ENCODE data around the gene PCSK7. TPM values are rescaled to one million over a fixed set of nuclear protein-coding genes. Genes with fewer than 3 reads are reported as not detected.

PCSK7 gene
- total and polyA plus RNA-seq, 2 of the 8 experiments (the other 6 are each of a cell fraction or from before 2014, with no cell fraction given), result 23.4 to 38.5 TPM

GRCh38 chr11:117279711-117280376 lies 48.0 kb upstream of the PCSK7 start:
- TF ChIP-seq GTF2F1 (IDR thresholded peaks at IDR 0.05; ENCODE audit: borderline replicate concordance, low read depth, low read length) (no peak), RXRA (IDR thresholded peaks at IDR 0.05; ENCODE audit: insufficient read depth, low read depth, low read length) (no peak), GABPA (IDR thresholded peaks at IDR 0.05; ENCODE audit: borderline replicate concordance, insufficient read depth, low read length) (no peak), TEAD4 (IDR thresholded peaks at IDR 0.05; ENCODE audit: low read depth, low read length) (no peak), SIRT6 (IDR thresholded peaks at IDR 0.05; ENCODE audit: low read length) (no peak)
- H3K36me3 ChIP-seq (ENCODE audit: control insufficient read depth in 2 of 4, insufficient read depth in 4 of 4, low read length in 3 of 4), result peaks cover 17 to 38% (median 21%) of the 10 kb centered on the region in 4 experiments
- no peak overlapping the region for H2AFZ ChIP-seq (ENCODE audit: low read length)
- no peak overlapping the region for H3K23ac ChIP-seq (ENCODE audit: insufficient read length)
- H3K9ac ChIP-seq (replicated peaks in 1 of 4; ENCODE audit: extremely low read depth in 1 of 4, low read depth in 3 of 4, low read length in 3 of 4), result no peak overlapping the region
- no peaks in the 10 kb centered on the region for H3K23me2 ChIP-seq (ENCODE audit: low read depth, low read length)
- H2BK12ac ChIP-seq (ENCODE audit: low read depth, low read length), result no peak overlapping the region
- no peak overlapping the region for H2BK20ac ChIP-seq (ENCODE audit: low read length)
- H3K56ac ChIP-seq (replicated peaks; ENCODE audit: insufficient read length, low read depth, low read length), result no peak overlapping the region
- no peaks in the 10 kb centered on the region for H4K20me1 ChIP-seq (replicated peaks in 1 of 2; ENCODE audit: control insufficient read depth in 1 of 2, insufficient read depth in 2 of 2, low read length in 2 of 2)
- no peak overlapping the region for H3K4ac ChIP-seq (replicated peaks; ENCODE audit: insufficient read length, low read depth, low read length)
- no peak overlapping the region for H3K14ac ChIP-seq (ENCODE audit: insufficient read length)
- no peak overlapping the region for H2BK120ac ChIP-seq (replicated peaks; ENCODE audit: low read depth, low read length)
- H2BK15ac ChIP-seq (ENCODE audit: low read length), result no peak overlapping the region
- no peaks in the 10 kb centered on the region for H3K9me3 ChIP-seq (ENCODE audit: insufficient read depth in 2 of 2, low read depth in 1 of 2, low read length in 1 of 2)
- no peak overlapping the region for H3K27ac ChIP-seq (ENCODE audit: low read depth, low read length)
- no peaks in the 10 kb centered on the region for H3K79me2 ChIP-seq (ENCODE audit: control insufficient read depth in 1 of 2, insufficient read depth in 2 of 2, low read length in 2 of 2)
- H3K79me1 ChIP-seq (ENCODE audit: low read depth, low read length), result no peaks in the 10 kb centered on the region
- no peak overlapping the region for H4K8ac ChIP-seq (ENCODE audit: extremely low read depth, insufficient read depth, low read length)
- DNase-seq (ENCODE audit: low read depth in 1 of 2, low spot score in 2 of 2) (no peak), FAIRE-seq (no peak)
- no peak overlapping the region for H2BK5ac ChIP-seq (ENCODE audit: low read depth, low read length)
- 94% methylated on average over 4 of the region's 4 CpGs; no CpG with 5 or more reads in 1 of the 2 experiments for WGBS, 2 experiments (ENCODE audit: extremely low coverage in 1 of 2, insufficient coverage in 1 of 2, insufficient read length in 1 of 2, insufficient replicate concordance in 2 of 2, low coverage in 1 of 2, low lambda C conversion rate in 2 of 2, missing lambda C conversion rate in 1 of 2)
- H3K27me3 ChIP-seq (replicated peaks in 1 of 4; ENCODE audit: control insufficient read depth in 3 of 4, extremely low read depth in 1 of 4, insufficient read depth in 3 of 4, low read length in 3 of 4), result no peaks in the 10 kb centered on the region
- H4K91ac ChIP-seq (replicated peaks; ENCODE audit: insufficient read length, low read length), result no peak overlapping the region
- no peak overlapping the region for H2AK5ac ChIP-seq (ENCODE audit: low read depth, low read length)
- H3K18ac ChIP-seq (ENCODE audit: extremely low read depth, low read length), result no peak overlapping the region
- no peak overlapping the region for H3K4me3 ChIP-seq (ENCODE audit: extremely low read depth in 1 of 4, insufficient read depth in 2 of 4, low read depth in 3 of 4, low read length in 4 of 4)
- no peak overlapping the region for H3K4me2 ChIP-seq (ENCODE audit: insufficient read depth in 1 of 2, low read depth in 2 of 2, low read length in 2 of 2)
- no peak overlapping the region for H4K5ac ChIP-seq (ENCODE audit: insufficient read length, low read depth, low read length)
- no peaks in the 10 kb centered on the region for H3K4me1 ChIP-seq (replicated peaks in 1 of 4; ENCODE audit: control insufficient read depth in 3 of 4, insufficient read depth in 4 of 4, low read length in 3 of 4)
- CTCF ChIA-PET (ENCODE audit: partially characterized antibody), result interaction anchor here (1.1 kb wide), 1 partner anchor 17 kb away, joined by 3 read pairs; no protein-coding TSS in a partner anchor
- POLR2A ChIA-PET (ENCODE audit: partially characterized antibody), result interaction anchor here (0.6 to 1.4 kb wide), 2 partner anchors 23 to 293 kb away, joined by 3 read pairs; no protein-coding TSS in a partner anchor

Data from H1 (cell line).